Measurements from ENCODE around the gene IL1RAPL1.

IL1RAPL1 gene

GRCh38 chrX:29948653-29949052, 1361.4 kb downstream of the IL1RAPL1 start:
- no peak for DNase-seq

- DNase-seq = no peak
Measured at GRCh38 chrX:29952016-29952415, 1364.8 kb downstream of the IL1RAPL1 start.

GRCh38 chrX:29962061-29962460, 1374.8 kb downstream of the IL1RAPL1 start:
- no peak for DNase-seq

GRCh38 chrX:29965634-29966033, 1378.4 kb downstream of the IL1RAPL1 start:
- DNase-seq = no peak

- no peak for DNase-seq
Measured at GRCh38 chrX:29992083-29992482, 1404.8 kb downstream of the IL1RAPL1 start.

GRCh38 chrX:30005813-30006212, 1418.6 kb downstream of the IL1RAPL1 start:
- no peak for DNase-seq

All from stimulated activated CD4-positive, alpha-beta T cell treated with anti-CD3 and anti-CD28 coated beads, Interleukin-15, amount 100 ng/mL, for 24 hours (primary cell).